HG02571 (cell line): Measurements from ENCODE around the gene GNPAT.
A peak's percentile ranks its signal among the peaks of the same experiment; 100 is the strongest.
"Not testable (repeated sequence)": the region's sequence is repeated elsewhere in the genome, so short reads cannot be mapped to it uniquely, and the experiment has no call there.

ENCODE experiments used
- ATAC-seq: cut with Tn5 transposase; IDR thresholded peaks from one replicate; pipeline ENCODE4 v1.9.1; 2021; ENCODE audit warnings: mild to moderate bottlenecking, moderate library complexity; ENCODE audit not compliant: unreplicated experiment

Gene GNPAT

DNA sequence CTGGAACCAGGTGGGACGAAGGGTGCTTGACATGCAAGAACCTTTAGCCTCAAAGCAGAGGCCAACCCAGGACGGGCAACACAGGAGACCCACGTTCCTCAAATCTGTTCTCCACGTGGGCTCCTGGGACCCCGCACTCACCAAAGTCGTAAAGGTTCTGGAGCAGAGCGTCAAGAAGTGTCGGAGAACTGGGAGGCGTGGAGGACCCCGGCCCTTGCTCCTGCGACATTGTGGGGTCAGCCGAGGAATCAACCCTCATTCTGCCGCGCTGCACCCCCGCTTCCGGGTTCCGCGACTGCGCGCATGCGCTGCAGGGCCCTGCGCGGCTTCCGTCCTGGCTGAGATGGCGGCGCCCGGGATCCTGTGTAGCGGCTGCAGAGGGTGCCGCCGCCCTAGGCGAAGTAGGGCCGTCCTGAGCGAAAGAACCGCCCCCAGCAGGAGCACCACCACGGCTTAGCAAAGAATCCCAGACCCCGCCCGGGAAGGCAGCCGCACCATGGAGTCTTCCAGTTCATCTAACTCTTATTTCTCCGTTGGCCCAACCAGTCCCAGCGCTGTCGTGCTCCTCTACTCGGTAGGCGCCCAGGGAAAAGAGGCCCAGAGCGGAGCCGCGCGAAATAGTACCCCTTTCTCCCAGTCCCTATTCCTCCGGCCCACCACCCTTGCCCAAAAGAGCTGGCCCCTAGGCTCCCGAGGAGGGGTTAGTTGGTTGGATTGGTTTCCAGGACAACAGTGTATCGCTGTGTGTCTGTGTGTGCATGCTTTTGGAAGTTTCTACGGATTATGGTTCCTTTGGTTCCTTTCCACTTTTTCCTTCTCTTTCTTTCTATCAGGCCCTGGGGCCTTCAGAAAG is at the start of gene GNPAT:
Gene GNPAT, plus strand, starts transcription at position 330 of the 853 bp plus-strand sequence. Its CDS starts 167 bp downstream, at position 497.
- ATAC-seq = peak; percentile 95

DNA sequence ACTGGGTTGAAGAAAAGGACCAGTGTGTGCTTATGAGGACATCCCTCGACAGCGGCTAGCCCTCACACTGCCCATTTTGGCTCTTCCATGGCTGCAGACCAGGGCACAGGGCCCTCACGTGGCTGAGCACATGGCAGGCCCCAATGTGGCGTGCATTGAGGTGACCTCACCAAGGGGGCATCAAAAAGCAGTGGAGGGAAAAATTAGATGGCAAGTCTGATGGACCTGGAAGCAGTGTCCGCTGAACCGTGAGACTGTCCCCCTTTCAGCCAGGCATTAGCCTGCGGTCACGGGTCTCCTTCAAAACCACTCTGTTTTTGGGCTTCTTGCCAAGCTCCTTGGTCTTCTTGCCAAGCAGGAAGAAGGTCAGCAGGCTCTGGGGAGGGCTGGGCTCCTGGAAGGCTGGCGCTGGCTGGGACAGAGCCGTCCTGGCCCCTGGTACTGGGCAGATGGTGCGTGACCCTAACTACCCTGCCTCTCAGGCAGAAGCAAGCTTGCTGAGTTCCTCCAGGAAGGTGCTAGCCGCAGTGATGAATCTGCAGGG is 48.3 kb upstream of the GNPAT start:
- no peak for ATAC-seq

DNA sequence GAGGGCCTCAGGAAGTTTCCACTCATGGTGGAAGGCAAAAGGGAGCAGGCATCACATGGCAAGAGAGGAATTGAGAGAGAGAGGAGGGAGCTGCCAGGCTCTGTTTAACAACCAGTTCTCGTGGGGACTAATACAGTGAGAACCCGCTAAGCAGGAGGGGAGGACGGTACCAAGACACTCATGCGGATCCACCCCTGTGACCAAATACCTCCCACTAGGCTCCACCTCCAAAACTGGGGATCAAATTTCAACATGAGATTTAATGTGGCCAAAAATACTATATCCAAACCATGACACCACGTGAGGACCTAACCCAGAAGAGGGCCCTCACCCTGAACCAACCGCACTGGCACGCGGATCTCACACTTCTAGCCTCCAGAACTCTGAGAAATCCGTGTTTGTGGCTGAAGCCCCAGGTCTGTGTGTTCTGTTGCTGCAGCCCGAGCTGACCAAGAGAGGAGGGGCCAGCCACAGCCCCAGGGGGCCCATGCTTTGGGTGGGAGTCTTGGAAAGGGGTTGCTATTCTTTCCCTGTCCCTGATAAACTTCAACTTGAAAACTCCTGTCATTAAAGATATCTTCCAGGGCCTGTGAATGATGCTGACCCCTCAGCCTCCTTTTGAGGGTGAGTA is 47.2 kb upstream of the GNPAT start:
- ATAC-seq = no peak

DNA sequence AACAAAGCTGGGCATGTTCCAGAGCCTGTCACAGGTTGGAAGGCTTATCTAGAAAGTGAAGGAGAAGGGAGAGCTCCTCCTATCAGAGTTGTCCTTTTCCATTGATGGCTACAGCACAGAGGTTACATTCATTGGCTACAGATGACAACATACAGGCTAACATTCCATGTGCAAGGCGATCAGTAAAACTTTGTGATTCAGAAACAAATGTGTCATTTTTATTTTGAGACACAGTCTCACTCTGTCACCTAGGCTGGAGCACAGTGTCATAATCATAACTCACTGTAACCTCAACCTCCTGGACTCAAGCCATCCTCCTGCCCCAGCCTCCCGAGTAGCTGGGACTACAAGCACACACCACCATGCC is 46.6 kb upstream of the GNPAT start:
- no peak for ATAC-seq

DNA sequence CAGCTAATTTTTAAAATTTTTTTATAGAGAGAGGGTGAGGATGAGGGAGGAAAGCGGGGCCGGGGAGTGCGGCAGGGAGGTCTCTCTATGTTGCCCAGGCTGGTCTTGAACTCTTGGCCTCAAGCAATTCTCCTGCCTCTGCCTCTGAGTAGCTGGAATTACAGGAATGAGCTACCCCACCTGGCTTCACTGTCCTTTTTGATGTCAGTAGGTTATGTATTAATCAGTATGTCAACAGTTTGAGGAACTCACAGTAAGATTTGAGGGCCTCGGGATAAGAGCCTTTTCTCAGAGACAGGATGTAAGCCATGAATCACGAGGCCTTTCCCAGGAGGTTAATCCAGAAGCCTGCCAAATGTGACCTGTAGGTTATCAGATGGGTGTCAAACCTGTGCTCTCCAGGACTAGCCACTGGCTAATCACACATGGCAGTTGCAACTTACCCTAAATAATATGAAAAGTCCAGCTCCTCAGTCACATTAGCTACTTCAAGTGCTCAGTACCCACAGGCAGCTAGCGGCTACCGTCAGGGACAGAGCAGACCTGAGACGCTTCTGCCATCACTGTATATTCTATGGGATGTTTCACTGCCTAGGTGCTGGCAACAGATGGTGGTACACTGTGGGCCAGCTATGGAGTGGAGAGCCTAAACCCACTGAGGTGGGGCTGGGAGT is 46.0 kb upstream of the GNPAT start:
- ATAC-seq = no peak

DNA sequence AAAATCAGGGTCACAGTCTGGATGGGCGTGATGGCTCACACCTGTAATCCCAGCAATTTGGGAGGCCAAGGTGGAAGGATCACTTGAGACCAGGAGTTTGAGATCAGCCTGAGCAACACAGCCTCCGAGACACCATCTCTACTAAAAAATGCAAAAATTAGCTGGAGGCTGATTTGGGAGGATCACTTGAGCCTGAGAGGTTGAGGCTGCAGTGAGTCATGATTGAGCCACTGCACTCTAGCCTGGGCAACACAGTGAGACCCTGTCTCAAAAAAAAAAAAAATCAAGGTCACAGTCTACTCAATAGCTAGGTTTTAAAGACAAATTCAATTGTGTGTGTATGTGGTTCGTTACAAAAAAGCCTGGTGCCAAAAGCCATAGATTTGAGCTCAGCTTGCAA is 44.7 kb upstream of the GNPAT start:
- no peak for ATAC-seq

DNA sequence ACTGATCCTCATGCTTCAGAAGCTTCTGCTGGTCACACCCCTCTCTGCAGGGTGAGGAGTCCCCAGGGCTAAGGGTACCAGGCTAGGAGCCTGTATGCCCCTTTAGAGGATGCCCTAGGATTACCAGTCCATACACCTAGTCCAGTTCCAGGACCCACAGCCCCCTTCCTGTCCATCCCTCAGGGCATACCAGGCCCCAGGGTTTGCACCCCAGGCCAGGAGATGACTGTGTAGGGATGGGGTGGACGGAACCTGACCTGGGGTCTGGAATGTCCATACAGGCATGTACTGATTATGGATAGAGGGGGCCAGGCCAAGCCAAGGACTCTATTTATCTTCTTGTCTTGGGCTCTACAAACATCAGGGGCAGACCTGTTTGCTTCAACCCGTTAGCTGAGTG is 44.3 kb upstream of the GNPAT start:
- ATAC-seq = no peak

DNA sequence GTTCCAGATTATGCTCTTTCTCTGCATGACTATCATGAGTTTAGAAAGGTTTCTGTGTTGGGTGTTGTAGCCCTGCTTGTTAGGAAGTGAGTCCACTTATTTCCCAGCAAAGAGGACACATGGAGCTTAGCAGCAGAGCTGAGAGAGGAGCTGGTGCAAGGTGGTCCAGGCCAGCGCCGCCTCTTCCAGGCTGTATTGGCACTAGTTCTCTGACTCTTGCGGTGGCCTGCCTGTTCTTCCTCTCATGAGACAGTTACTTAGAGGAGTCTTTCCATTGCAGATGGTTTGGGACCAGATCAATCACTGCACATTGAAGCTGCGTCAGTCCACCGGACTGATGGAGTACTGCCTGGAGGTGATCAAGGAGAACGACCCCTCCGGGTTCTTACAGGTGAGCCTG is 41.1 kb upstream of the GNPAT start:
- ATAC-seq = no peak

DNA sequence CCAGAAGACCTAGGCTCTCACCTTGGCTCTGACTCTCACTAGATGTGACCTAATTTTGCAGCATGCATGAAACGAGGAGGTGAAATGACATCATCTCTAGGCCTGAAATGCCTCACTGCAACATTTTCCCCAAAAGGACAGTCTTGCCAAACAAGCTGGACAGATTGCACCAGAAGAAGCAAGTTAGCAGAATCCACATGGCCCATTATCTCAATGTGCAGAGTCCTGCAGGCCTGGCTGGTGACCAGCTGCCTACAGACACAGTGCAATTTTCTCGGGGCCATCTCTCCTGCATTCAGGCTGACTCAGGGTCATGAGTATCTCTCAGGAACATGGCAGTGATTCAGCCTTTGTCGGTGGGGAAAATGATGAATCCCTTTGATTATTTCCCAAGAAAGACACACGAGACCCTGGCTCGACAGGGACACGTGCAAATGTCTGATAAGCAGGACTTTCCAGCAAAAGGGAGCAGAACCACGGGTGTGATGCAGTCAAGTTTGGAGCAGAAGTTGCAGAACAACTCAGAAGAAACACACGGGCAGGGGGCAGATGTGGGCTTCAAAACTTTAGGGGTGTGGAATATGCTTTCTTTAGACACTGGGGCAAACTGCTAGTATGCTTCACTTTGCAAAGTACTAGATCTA is 40.5 kb upstream of the GNPAT start:
- ATAC-seq = no peak

DNA sequence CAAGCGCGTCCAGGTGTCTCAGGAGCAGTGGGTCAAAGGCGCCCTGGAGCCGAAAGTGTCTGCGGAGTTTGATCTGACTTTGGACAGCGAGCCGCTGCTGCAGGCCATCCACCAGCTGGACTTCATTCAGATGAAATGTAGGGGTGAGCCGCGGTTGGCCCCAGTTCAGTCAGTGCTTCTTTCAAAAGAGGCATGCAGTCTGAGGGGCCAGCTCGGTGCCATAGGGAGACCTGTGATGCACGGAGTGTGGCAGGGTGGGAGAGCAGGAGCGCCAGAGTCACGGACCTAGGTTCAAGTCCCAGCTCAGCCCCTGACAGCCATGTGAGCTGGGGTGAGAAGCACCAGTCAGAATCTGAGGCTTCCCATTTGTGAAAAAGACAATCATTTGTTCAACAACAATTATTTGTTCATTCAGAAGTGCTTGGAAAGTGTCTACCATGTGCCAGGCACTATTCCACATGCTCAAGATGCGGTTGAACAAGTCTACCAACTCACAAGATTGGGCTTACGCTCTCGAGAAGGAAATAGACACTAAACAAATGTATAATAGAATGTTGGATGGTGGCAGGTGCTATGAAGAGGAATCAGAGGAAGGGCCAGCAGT is 39.5 kb upstream of the GNPAT start:
- ATAC-seq = no peak

DNA sequence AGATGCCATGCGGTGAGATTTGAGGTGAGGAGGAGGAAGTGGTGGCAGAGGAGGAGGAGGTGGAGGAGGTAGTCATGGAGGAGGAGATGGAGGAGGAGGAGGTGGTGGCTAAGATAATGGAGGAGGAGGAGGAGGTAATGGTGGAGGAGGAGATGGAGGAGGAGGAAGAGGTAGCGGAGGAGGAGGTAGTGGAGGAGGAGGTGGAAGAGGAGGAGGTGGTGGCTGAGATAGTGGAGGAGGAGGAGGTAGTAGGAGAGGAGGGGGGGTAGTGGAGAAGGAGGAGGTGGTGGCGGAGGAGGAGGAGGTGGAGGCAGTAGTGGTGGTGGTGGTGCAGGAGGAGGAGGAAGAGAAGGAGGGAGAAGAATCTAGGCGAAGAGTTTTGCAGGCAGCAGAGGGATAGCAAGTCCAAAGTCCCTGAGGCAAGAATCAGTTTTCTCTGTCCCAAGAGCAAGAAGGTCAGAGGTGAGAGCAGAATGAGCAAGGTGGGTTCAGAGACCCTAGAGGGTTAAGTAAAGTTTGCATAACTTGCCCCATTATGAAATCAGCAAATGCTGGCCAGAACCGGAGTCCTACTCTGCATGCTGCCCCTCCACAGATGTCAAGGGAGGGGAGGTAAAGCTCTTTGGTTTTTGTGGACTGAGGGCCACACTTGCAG is 38.9 kb upstream of the GNPAT start:
- ATAC-seq = no peak

DNA sequence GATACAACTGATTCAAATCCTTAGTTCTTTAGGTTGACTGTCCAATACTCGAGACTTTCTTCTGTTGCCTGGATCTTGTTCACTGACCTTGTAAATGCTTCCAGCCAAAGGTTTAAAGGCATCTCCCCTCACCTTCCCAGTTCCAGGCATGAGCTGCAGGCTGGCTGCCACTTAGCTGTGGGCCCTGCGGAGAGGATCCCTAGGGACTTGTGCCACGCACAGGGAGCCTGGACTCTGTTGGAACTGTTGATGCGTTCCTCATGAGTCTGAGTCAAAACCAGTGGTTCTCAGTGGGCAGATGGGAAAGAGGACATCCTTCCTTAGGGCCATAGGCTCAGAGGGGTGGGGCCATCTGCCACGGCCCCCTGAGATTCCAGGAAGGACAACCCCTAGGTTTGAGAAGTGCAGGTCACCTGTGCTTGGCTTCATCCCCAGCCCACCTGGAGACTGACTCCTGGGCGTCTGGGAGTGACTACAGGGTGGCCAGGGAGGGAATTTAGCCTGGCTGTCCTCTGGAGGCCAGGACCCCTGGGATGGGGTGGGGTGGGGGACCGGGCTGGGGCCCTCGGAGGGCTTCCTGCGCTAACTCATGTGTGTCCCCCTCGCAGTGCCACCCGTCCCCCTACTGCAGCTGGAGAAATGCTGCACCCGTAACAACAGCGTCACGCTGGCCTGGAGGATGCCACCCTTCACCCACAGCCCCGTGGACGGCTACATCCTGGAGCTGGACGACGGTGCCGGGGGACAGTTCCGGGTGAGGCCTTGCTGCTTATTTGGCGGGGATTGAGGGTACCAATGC is 37.6 kb upstream of the GNPAT start:
- no peak for ATAC-seq

DNA sequence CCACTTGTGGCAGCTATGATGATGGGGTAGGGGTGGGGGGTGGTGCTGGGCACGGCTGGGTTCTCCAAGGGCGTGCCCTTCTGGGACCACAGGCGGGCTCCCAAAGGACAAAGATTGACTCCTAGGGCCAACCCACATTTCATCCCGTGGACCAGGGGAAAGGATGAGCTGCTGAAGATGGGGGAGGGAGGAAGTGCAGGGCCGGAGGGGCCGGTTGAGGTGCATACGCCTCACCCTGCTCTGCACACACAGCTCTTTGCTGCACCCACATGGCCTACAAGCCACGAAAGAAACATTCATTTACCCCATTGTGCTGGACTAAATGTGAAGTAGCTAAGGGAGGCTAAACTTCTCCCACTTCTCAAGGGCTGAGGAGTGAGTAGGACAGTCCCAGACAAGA is 34.2 kb upstream of the GNPAT start:
- no peak for ATAC-seq

DNA sequence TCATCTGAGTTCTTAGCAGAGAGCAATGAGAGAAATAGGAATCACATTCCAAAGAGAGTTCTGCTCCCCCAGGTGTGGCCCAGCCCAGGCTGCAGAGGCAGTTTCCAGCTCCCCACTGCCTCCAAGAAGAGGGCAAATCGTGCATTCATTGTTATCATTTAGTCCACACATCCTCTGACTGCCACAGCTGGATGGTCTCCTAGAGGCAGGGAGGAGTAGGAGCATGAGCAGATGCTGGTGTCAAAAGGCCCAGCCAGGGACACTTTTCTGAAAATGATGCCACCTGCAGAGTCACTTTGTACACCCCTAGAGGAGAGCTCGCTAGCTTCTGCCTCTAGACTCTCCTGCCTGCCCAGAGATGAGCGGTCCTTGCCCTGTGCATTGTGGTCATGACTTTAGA is 33.6 kb upstream of the GNPAT start:
- ATAC-seq = no peak

DNA sequence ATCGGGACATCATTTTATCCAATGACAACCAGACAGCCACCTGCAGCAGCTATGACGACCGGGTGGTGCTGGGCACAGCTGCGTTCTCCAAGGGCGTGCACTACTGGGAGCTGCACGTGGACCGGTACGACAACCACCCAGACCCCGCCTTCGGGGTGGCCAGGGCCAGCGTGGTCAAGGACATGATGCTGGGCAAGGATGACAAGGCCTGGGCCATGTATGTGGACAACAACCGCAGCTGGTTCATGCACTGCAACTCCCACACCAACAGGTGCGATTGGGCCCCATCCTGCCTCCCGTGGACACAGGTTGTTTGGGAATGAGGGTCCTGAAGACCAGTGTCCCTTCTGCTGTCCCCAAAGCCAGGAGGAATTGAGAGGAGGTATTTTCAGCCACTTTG is 32.0 kb upstream of the GNPAT start:
- ATAC-seq = no peak

DNA sequence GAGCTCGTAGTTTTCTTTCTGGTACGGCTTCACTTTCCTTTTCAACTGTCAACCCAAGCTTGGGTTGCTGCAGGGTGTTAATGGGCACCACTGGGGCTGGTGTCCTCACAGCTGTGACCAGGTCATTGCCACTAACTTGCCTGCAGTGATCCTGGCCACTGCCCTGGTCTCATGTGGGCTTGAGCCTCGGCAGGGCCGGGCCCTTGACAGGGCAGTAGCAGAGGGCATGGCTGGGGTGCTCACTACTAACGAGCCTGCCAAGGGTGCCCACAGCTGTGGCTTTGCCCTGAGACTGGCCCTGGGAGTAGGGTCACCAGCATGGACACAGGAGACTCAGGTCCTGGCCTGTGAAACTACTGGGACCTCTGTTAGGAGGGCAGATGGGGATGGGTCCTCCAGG is 31.5 kb upstream of the GNPAT start:
- no peak for ATAC-seq

DNA sequence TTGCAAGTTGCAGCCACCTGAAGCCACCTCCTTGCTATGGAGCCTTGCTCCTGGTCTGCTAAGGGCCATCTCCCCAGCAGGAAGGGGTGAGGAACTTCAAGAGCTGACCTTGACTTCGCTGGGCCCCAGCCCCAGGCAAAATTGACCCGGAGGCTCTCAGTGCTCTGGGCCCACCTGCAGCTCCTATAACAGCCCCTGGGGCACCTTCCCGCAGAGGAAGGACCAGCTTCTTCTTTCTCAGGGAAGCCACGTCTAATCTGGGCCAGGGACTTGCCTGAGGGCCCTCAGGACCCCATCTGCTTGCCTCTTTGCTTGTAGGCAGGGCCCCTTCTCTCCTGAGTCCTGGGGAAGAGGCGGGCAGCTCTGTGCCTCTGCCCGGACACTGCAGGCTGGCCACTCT is 30.9 kb upstream of the GNPAT start:
- ATAC-seq = no peak

DNA sequence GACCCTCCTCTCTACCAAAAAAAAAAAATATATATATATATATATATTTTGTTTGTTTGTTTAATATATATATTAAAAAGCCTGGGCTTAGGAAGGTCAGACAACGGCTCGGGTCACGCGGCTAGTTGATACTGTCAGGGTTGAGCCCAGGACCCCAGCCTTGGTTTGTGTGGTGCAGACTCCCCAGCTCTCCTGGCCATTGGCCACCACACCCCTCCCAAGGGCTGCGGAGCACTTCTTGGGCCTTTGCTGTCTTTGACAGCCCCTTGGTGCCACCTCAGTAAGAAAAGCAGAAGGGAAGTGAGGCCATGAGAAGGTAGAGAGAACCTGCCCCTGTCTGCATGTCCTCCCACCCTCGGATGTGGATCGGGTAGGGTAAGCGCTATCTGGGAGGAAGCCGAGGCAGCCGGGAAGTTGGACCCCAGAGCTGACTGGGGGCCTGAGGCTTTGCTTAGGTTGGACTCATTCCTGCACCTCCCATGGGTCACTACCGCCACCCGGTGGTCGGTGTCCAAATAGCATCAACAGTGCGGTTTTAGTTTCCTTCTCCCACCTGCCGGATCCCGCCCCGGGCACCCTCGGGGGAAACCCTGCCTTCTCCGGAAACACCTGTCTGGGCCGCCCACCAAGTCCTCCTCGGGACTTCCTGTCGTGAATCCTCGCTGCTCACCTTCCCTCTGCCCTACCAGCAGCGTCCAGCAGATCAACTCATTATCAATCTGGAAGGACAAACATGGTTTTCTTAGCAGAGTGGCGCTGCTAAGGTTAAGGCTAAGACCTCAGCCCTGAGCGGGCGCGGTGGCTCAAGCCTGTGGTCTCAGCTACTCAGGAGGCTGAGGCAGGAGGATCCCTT is 29.8 kb upstream of the GNPAT start:
- ATAC-seq = peak; percentile 84

DNA sequence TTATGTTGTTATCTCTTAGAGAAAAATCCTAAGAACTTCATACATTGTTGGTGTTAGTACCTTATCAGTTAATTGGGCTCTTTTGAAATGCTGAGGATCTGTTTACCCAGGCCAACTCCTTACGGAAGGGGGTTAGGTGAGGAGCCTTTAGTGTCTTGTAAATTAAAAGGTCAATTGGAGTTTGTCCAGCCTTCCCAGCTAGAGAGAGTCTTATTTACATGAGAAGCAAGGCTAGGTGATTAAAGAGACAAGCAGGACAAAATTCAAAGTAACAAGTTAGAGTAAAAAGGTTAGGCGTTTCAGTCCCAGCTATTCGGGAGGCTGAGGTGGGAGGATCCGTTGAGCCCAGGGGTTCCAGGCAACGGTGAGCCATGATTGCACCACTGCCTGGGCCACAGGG is 28.7 kb upstream of the GNPAT start:
- not testable (repeated sequence) for ATAC-seq
